Amniotic stem cell (primary cell): Measurements from ENCODE around the gene RASSF8.

Experiments used
- DNase-seq: peaks from one replicate; lab custom pipeline; 2025; lab: John Stamatoyannopoulos, UW

The RASSF8 gene

DNA sequence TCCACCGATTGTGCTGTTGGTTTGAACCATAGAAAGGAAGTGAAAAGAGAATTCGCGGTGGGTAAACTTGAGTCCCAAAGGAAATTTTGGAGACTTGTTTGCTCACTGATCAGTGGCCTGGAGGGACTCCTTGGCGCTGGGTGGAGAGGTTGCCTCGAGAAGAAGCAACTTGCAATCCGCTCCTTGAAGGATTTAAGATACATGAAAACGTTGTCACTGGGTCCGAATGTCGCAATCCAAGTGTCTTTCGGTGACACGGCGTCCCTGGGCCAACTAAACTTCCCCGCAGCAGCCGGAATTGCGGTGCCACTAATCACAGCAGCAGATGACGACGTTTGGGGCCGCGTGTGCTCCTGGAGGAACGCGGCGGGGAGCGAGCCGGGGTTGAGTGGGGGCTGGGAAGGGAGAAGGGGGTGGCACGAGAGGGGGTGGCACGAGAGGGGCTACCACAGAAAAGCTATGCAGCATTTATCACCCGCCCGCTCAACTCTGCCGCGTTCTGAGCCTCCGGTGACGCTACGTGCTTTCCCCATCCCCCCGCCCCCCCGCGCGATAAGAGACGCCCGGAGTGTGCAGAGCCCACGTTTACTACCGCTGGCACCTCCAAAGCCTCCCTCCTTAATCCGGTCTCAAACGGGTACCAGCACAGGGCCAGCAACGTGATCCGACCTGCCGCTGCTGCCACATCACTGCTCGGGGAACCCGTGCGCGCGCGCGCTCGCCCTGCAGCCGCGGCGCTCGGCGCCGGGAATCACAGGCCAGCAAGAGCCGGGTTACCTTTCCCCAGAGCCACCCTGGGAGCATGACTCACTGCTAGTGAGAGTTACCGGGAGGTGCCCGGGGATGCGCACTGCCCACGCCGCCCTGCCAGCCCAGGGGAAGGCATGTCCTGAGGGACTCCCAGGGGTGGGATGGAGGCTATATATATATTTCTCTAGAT is 167.2 kb downstream of the RASSF8 start:
- peak; percentile 67 for DNase-seq

DNA sequence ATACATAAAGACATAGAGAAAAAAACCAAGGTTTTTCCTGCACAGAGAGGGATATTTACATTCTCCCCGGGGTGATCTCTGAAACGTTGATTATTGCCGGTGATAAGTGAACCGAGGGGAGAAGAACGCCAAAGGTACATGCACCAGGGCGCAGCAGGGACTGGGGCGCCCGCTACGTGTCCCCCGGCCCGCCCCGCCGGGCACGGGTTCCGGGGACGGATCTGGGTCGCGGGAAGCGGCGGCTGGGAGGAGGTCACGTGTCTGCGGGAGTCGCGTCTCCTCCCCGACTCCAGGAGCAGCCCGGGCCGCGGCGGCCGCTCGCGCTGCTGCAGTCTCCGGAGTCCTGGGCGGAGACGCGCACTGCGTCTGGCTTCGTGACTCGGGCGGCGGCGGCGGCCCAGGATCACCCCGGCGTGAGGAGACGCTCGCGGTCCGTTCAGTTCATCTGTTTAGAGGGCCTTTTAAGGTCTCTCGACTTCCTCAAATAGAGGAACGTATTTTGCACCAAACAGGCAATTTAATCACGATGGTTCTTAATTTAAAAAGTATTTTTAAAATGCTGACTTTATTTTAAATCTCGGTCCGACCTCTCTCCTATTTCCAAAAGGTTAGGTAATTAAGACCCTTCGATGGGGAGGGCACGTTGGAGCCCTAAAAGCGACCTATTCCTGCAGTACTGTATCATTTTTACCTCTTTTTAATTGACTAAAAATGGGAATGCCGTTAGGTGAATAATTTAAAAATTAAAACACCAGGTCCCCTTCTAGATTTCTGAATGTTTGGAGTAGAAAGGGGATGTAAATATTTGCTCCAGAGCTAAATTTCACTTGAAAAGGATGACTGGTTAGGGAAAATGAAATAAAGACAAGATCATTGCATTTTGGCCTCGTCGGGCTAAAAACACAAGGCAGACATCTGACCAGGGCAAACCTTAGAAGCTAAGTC is 168.1 kb downstream of the RASSF8 start:
- peak; percentile 80 for DNase-seq

DNA sequence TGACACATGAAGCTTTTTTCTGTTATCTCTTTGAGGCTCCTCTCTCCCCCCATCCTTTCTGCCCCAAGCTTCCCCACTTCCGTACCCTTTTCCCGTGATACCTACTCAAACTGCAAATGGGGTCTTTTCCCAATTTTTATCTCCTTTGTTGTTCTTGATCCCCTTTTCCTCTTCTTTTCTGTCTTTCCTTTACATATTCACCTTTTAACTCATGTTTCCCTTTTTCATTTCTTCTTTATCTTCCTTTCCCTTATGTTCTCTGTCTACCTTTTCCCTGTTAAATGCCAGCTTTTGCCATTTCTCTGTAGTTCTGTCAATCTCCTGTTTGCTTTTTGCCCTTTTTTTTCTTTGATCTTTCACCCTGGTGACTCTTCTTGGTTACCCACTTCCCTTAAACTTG is 168.9 kb downstream of the RASSF8 start:
- DNase-seq: no peak

DNA sequence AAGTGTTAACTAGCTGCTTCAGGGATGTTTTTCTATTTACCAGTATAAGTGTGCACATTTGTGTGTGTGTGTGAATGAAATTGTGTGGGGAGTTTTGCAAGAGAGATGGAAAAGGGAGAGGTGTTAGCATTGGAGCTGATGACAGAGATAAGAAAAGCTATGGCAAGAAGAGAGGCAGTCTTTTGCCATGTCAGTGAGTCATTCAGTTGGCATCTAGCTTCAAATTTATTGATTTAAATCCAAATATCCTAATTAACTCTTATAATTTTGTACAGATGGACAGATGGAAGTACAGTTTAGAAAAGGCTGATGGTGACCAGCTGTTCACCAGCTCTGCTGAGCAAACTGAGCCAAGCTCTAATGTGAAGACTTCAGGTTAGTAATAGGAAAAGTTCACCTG is 169.7 kb downstream of the RASSF8 start:
- DNase-seq: no peak
